Hematopoietic multipotent progenitor cell treated with erythropoietin and hydrocortisone succinate and interleukin-3 and kit ligand, for 8 days (in vitro differentiated cells): ENCODE measurements around the gene JAK2.
A peak's percentile ranks its signal among the peaks of the same experiment; 100 is the strongest.
"Not testable (repeated sequence)": the region's sequence is repeated elsewhere in the genome, so short reads cannot be mapped to it uniquely, and the experiment has no call there.

Source experiments
- DNase-seq: peaks from one replicate; pipeline ENCODE4 v3.0.0-alpha.2; 2015

Gene JAK2

DNA sequence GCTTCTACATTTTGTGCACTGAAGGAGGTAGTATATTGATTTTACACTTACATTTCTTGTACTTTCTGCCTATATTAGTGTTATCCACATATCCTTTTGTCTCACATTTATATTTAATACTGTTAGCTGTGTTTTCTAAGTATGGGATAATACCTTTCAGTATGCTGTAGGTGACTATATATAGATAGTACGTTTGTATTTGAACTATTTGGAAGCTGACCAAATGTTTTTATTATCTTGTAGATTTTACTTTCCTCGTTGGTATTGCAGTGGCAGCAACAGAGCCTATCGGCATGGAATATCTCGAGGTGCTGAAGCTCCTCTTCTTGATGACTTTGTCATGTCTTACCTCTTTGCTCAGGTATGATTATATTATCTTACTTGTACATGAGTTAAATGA is 59.1 kb downstream of the JAK2 start:
- DNase-seq = no peak

DNA sequence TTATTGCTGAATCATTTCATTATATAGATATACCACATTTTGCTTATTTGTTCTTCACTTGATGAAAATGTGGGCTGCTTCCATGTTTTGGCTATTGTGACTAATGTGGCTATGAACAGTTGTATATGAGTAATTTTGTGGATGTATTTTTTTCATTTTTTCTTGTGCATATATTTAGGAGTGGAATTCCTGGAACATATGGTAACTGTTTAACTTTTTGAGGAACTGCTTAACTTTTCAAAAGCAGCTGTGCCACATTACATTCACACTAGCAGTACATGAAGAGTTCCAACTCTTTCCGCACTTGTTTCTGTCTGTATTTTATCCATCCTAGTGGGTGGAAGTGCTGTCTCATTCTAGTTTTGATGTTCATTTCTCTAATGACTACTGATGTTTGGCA is 67.8 kb downstream of the JAK2 start:
- no peak for DNase-seq

DNA sequence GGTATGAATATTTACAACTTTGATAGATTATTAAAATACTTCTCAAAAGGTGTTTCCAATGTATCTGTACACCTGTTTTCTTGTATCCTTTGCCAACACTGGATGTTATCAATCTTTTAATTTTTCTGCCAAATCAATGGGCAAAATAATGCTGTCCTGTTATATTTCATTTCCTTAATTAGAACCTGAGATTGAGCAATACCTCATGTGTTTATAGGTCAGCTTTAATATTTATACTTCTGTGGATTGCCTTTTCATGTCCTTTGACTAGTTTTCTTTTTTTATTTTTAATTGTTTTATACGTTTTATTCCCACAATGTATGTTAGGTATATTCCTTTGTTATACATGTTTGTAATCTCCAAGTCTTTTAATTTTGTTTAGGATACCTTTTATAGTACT is 77.6 kb downstream of the JAK2 start:
- DNase-seq = no peak

DNA sequence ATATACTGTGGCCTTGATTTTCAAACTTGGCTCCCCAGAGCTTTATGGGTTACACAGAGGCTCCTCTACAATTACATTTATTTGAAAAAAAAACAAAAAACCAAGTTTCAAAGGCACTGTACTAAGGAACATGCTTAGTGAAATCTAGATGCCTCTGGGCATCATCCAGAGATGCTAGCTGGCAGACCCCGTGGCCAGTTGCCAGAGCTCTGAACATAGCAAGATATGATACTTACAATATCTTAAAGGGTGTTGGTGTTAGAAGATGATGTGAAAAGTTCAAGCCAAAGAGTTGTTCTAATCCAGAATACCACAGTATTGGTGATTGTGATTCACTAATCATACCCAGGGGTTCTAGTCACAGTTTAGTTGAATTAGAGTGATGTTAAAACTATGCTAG is 87.8 kb downstream of the JAK2 start:
- DNase-seq = no peak

DNA sequence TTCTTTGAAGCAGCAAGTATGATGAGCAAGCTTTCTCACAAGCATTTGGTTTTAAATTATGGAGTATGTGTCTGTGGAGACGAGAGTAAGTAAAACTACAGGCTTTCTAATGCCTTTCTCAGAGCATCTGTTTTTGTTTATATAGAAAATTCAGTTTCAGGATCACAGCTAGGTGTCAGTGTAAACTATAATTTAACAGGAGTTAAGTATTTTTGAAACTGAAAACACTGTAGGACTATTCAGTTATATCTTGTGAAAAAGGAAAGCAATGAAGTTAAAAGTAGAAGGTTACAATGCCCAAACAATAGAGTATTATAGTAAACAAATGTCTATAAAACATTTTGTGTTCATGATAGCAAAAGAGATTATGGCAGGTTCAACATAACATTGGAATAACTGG is 88.6 kb downstream of the JAK2 start:
- DNase-seq = no peak

DNA sequence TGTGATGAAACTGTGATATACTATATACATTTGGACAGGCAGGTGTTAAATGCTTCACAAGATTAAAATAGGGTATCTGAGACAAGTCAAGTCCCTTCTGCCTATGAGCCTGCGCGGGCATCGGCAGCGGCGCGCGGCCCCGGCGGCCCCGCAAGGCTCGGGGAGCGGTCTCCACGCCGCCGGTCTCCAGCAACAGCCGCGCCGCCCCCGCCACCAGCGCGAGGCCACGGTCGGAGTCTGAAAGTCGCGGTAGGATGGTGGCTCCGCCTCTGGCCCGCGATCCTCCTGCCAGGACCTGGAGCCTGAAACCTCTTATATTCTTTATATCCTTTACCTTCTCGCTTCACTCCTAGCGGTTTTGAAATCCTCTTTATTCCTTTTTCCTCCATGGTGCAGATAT is 100.9 kb downstream of the JAK2 start:
- no peak for DNase-seq

DNA sequence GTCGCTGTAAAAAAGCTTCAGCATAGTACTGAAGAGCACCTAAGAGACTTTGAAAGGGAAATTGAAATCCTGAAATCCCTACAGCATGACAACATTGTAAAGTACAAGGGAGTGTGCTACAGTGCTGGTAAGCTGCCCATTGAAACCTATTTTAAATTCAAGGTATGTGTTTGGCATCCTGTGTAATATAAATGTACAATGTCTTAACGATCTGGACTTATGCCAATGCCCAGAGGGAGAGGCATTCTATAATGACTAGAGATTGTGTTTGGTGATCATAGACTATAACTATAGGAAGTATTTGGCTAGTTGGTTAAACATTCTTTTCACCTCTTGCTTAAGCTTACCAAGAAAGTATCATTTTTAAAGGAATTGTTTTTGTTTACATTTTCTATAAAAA is 104.7 kb downstream of the JAK2 start:
- DNase-seq = peak; percentile 11

DNA sequence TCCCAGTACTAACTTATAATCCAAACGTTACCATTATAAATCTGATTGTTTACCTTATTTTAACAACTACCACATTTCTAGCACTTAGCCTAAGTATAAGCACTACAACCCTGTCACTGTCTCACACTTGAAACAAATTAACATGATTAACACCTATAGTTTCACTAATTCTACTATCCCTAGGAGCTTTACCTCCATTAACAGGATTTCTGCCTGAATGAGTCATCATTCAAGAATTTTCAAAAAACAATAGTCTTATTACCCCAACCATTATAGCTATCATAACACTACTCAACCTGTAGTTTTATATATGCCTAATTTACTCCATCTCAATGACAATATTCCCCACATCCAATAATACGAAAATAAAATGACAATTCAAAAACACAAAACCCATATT is 110.7 kb downstream of the JAK2 start:
- DNase-seq = no peak

DNA sequence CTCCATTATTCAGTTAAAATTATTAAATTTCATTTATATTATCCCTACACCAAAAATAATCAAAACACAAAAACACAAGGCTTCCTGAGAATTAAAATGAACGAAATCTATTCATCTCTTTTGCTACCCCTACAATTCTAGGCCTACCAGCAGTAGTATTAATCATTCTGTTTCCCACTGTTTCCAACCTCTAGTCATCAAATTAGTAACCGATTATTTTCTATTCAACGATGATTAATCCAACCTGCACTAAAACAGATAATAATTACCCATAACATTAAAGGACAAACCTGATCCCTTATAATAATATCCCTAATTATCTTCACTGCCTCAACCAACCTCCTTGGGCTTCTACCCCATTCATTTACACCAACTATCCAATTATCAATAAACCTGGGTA is 114.4 kb downstream of the JAK2 start:
- no peak for DNase-seq

DNA sequence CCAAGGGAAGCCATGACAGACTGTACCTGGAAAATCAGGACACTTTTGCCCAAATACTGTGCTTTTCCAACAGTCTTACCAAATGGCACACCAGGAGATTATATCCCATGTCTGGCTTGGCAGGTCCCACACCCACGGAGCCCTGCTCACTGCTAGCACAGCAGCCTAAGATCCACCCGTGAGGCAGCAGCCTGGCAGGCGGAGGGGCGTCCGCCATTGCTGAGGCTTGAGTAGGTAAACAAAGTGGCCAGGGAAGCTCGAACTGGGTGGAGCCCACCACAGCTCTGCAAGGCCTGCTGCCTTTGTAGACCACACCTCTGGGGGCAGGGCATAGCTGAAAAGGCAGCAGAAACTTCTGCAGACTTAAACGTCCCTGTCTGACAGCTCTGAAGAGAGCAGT is 116.1 kb downstream of the JAK2 start:
- DNase-seq = not testable (repeated sequence)

DNA sequence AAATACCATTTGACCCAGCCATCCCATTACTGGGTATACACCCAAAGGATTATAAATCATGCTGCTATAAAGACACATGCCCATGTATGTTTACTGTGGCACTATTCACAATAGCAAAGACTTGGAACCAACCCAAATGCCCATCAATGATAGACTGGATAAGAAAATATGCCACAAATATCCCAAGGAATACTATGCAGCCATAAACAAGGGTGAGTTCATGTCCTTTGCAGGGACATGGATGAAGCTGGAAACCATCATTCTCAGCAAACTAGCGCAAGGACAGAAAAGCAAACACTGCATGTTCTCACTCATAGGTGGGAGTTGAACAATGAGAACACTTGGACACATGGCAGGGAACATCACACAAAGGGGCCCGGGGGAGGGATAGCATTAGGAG is 121.4 kb downstream of the JAK2 start:
- DNase-seq = not testable (repeated sequence)

DNA sequence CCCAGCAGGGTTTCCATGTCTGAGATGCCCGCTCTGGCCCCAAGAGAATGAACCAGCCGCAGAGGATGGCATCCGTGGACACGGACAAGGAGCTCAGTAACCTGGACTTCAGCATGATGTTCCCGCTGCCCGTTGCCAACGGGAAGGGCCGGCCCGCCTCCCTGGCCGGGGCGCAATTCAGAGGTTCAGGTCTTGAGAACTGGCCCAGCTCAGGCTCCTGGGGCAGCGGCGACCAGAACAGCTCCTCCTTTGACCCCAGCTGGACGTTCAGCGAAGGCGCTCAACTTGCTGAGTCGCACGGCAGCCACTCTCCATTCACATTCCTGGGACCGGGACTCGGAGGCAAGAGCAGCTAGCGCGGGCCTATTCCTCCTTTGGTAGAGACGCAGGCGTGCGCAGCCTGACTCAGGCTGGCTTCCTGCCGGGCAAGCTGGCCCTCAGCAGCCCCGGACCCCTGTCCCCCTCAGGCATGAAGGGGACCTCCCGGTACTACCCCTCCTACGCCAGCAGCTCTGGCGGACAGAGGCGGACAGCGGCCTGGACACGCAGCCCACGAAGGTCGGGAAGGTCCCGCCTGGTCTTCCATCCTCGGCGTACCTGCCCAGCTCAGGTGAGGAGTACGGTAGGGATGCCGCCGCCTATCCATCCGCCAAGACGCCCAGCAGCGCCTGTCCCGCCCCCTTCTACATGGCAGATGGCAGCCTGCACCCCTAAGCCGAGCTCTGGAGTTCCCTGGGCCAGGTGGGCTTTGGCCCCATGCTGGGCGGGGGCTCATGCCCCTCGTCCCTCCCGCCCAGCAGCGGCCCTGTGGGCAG is 126.0 kb downstream of the JAK2 start:
- DNase-seq = no peak

DNA sequence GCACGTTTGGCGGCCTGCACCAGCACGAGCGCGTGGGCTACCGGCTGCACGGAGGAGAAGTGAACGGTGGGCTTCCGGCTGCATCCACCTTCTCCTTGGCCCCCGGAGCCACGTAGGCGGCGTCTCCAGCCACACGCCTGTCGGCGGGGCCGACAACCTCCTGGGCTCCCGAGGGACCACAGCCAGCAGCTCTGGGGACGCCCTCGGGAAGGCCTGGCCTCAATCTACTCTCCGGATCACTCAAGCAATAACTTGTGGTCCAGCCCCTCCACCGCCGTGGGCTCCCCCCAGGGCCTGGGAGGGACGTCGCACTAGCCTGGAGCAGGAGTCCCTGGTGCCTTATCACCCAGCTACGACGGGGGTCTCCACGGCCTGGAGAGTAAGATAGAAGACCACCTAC is 126.6 kb downstream of the JAK2 start:
- DNase-seq = no peak

DNA sequence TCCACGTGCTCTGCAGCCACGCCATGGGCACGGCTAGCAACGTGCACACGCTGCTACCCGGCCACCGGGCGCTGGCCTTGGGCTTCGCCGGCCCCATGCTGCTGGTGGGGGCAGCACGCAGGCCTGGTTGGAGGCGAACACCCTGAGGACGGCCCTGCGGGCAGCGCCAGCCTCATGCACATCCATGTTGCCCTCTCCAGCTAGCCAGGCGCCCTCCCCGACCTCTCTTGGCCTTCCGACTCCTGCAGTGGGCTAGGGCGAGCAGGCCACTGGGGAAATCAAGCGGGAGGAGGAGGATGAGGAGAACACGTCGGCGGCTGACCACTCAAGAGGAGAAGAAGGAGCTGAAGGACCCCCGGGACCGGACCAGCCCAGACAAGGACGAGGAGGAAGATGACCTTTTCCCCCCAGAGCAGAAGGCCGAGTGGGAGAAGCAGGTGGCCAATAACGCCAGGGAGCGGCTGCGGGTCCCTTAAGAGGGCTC is 127.1 kb downstream of the JAK2 start:
- DNase-seq = no peak

DNA sequence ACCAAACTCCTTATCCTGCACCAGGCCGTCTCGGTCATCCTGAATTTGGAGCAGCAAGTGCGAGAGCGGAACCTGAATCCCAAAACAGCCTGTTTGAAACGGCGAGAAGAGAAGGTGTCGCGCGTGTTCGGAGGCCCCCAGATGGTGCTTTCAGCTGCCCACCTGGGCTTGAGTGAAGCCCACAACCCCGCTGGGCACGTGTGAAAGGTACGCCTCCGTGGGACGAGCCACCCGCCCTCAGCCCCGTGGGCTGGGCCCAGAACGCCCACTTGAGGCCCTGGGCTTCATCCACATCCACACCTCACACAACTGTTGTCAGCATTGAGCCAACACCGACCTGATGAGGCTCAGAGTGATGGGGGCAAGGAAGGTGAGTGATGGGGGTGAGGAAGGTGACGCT is 127.6 kb downstream of the JAK2 start:
- DNase-seq = no peak

DNA sequence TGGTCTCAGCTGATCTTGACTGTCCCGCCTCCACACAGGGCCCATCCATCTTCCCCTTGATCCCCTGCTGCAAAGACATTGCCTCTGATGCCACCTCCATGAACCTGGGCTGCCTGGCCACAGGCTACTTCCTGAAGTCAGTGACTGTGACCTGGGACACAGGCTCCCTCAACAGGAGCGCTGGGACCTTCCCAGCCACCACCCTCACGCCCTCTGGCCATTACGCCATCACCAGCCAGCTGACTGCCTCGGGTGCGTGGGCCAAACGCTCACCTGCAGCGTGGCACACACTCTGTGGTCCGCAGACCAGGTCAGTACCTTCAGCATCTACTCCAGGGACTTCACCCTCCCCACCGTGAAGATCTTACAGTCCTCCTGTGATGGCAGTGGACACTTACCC is 128.5 kb downstream of the JAK2 start:
- DNase-seq = no peak

DNA sequence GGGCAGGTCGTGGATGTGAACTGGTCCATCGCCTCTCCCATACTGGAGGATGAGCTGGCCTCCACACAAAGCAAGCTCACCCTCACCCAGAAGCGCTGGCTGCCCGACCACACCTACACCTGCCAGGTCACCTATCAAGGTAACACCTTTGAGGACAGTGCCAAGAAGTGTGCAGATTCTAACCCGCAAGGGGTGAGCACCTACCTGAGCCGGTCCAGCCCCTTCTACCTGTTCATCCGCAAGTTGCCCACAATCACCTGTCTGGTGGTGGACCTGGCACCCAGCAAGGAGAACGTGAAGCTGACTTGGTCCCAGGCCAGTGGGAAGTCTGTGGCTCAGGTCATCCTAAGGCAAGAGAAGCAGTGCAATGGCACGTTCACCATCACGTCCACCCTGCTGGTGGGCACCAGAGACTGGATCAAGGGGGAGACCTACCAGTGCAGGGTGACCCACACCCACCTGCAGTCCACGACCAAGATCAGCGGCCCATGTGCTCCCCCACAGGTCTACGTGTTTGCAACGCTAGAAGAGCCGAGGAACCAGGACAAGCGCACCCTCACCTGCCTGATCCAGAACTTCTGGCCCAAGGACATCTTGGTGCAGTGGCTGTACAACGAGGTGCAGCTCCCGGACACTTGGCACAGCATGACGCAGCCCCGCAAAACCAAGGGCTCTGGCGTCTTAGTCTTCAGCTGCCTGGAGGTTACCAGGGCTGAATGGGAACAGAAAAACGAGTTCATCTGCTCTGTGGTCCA is 129.1 kb downstream of the JAK2 start:
- DNase-seq = no peak

DNA sequence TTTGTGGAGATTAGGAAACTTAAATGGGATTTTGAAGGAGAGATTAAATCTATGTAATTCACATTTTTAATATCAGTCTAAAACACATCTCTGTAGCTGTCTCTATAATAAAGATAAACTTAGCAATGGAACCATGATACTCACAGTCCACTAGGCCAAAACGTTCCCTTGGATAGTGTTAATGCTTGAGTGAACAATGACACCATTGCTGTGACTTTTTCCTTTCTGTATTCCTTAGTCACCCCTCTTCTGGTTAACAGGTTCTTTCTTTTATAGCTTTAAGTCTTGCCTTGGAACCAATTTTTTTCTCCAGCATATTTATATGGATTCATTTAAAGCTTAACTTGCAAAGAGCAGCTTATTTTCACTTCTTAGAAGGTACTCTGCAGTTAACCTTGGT is 137.0 kb downstream of the JAK2 start:
- no peak for DNase-seq

DNA sequence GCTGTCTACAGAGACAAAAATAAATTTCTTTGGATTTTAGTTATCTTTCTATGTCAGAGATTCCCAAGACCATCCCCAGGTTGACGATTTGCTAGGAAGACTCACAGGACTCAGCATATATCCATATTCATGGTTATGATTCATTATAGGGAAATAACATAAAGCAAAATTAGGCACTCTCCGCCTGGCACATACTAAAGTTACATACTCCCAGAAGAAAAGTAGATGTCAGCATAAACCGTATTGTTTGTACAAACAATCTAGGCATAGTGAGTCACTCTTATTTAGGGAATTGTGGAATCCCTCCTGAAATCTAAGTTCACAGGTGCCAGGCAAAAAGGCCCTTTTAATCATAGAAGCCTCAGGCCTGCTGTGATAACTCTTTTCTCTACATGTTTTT is 137.4 kb downstream of the JAK2 start:
- DNase-seq = no peak

DNA sequence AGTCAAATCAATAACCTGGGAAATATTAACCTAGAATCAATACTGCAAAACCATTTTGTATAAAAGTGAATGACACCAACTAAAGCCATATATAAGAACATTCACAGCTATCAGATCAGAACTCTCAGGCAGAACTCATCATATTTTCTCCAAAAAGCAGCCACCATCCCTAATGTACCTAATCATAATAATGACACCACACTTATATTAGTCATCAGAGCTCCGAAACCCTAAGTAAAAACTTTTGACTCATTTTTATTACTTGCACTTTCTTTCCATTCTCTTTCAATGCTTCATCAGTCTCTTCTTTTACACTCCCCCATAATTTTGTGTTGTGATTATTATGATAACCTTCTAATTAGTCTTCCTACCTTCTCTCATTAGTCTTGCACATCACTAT is 155.1 kb downstream of the JAK2 start:
- no peak for DNase-seq

DNA sequence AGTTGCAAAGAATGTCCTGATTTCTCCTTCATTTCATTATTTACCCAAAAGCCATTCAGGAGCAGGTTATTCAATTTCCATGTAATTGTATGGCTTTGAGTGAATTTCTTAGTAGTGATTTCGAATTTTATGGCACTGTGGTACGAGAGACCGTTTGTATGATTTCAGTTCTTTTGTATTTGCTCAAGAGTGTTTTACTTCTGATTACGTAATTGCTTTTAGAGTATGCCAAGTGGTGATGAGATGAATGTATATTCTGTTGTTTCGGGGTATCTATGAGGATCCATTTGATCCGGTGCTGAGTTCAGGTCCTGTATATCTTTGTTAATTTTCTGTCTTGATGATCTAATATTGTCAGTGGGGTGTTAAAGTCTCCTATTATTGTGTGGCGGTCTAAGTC is 159.1 kb downstream of the JAK2 start:
- DNase-seq = no peak

DNA sequence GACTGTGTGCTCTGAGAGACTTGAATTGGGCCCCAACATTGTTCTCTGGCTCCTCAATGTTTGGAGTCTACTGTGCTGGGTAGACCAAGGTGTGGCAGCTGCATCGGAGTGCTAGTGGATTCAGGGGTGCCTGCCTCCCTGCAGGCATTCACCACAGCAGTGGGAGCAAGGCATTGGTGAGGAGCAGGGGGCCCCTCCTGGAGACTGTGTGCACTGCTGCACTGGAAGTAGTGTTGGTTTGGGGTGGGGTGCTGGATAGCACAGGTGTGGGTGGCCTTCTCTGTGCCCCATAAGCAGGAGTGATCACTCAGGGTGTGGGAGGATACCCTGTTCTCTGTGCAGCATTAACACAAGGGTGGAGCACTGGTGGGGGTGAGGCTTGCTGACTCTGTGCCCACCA is 161.2 kb downstream of the JAK2 start:
- no peak for DNase-seq
